Mammary microvascular endothelial cell (primary cell): ENCODE data around the gene BLOC1S4. TPM values are rescaled to one million over a fixed set of nuclear protein-coding genes. Genes with fewer than 3 reads are reported as not detected.

Source experiments
- total RNA-seq: library from RNA; depleted of rRNA; stranded (reverse); fragments of >200 nt; gene quantifications from 2 replicates; pipeline ENCODE4 v1.2.3, GENCODE V29; 2015

Gene BLOC1S4
- total RNA-seq: 13.4 and 16.4 TPM in 2 replicates

GRCh38 chr4:6716018-6716911 is at the start of gene BLOC1S4:
TSS of gene BLOC1S4 (plus strand) at chr4:6716174. CDS start at chr4:6716210, 36 bp downstream.

GRCh38 chr4:6693231-6694176 is 22.5 kb upstream of the BLOC1S4 start, which contains the start of gene S100P:
TSS of gene S100P (plus strand) at chr4:6693878. CDS start at chr4:6693933, 55 bp downstream.

GRCh38 chr4:6709230-6710114 is 6.5 kb upstream of the BLOC1S4 start, which contains the start of gene MRFAP1L1:
TSS of gene MRFAP1L1 (minus strand) at chr4:6709865. CDS start at chr4:6709629, 236 bp downstream.

Other genes starting within 250 kb of the BLOC1S4 start
- not detected in 2 replicates for gene PPP2R2C, start 243.6 kb upstream of the BLOC1S4 start, total RNA-seq
- 19.6 and 22.1 TPM in 2 replicates for gene MAN2B2, start 141.0 kb upstream of the BLOC1S4 start, total RNA-seq
- gene MRFAP1, start 75.5 kb upstream of the BLOC1S4 start, total RNA-seq: 253 and 270 TPM in 2 replicates
- gene S100P, start 22.3 kb upstream of the BLOC1S4 start, total RNA-seq: 0.10 TPM in 1 of 2 replicates, not detected in the other
- gene MRFAP1L1, start 6.3 kb upstream of the BLOC1S4 start, total RNA-seq: 35.1 and 44.1 TPM in 2 replicates
- 9.7 and 11.8 TPM in 2 replicates for gene KIAA0232, start 66.6 kb downstream of the BLOC1S4 start, total RNA-seq
- gene TBC1D14, start 193.7 kb downstream of the BLOC1S4 start, total RNA-seq: 14.9 and 20.1 TPM in 2 replicates